ENCODE data around the gene SIK3. TPM values are rescaled to one million over a fixed set of nuclear protein-coding genes. Genes with fewer than 3 reads are reported as not detected.
A peak's percentile ranks its signal among the peaks of the same experiment; 100 is the strongest.

Gene SIK3
- total RNA-seq, 1 experiment from 2014 or later: 31.4 TPM

DNA sequence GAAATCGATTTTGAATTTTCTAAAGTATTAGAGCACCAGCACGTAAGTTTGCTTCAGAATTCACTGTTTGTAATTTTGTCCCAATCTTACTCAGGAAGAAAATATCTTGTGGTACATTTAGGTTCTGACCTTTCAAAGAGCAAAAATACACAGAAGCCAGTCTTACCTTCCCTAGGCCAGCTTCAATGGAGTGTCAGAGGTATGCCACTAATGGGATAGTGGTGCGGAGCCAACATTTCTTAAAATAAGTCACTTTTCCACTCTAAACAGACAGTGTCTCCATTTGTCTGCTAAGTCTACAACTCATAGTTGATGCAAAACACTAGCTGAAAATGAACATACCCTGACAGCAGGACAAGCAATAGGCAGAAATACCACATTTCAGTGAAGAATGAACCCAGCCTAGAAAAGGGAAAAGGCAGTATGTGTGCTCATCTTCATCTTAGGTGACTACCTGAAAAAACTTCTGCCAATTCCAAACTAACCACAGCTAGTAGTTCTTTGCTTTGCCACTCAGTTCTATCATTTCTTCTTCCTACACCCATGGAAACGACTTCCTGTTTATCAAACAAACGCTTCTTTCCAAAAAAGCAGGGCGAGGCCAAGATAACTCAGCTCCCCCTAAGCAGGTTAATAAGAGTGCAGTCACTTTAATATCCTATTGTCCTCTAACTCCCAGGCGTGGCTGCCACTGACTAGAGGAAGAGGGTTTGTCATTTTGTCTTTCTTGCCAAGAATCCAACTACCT lies 166.8 kb downstream of the SIK3 start:
- TF ChIP-seq, protein P1, sequence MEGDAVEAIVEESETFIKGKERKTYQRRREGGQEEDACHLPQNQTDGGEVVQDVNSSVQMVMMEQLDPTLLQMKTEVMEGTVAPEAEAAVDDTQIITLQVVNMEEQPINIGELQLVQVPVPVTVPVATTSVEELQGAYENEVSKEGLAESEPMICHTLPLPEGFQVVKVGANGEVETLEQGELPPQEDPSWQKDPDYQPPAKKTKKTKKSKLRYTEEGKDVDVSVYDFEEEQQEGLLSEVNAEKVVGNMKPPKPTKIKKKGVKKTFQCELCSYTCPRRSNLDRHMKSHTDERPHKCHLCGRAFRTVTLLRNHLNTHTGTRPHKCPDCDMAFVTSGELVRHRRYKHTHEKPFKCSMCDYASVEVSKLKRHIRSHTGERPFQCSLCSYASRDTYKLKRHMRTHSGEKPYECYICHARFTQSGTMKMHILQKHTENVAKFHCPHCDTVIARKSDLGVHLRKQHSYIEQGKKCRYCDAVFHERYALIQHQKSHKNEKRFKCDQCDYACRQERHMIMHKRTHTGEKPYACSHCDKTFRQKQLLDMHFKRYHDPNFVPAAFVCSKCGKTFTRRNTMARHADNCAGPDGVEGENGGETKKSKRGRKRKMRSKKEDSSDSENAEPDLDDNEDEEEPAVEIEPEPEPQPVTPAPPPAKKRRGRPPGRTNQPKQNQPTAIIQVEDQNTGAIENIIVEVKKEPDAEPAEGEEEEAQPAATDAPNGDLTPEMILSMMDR (conservative IDR thresholded peaks at IDR 0.05): no peak
- H3K79me1 ChIP-seq (ENCODE audit: insufficient read depth, low read depth, low read length, poor library complexity, severe bottlenecking): no peaks in the 10 kb centered on the region
- no peak overlapping the region for H3T11ph ChIP-seq (ENCODE audit: low read length)
- H3K18ac ChIP-seq (ENCODE audit: insufficient read length, low read depth, low read length): no peak overlapping the region
- peak overlapping the region; percentile 25 for H3K27ac ChIP-seq (ENCODE audit: insufficient read length, low read depth, low read length)
- no peaks in the 10 kb centered on the region for H3K27me3 ChIP-seq (ENCODE audit: insufficient read depth, low read length)
- no peaks in the 10 kb centered on the region for H3K79me2 ChIP-seq (ENCODE audit: insufficient read depth, low read length)
- Mint-ChIP-seq H3K36me3 (ENCODE audit: insufficient read depth in 1 of 3, low read depth in 3 of 3) (peaks cover under 1 to 13% (median 9%) of the 10 kb centered on the region in 3 experiments; a peak in 6 of 7 replicates), H3K9me3 (no peaks in the 10 kb centered on the region), H3K4me3 (no peak overlapping the region), H3K27ac (peak overlapping the region in 2 of 3 experiments; percentile 19 to 37; a peak in 3 of 7 replicates), H3K4me1 (peaks cover 20% of the 10 kb centered on the region in 2 experiments), H3K27me3 (ENCODE audit: low read depth) (no peaks in the 10 kb centered on the region)
- no peak overlapping the region for H3K23ac ChIP-seq (ENCODE audit: insufficient read length, low read depth, low read length)
- H3K4me2 ChIP-seq (ENCODE audit: insufficient read depth, insufficient read length, low read length): no peak overlapping the region
- no peaks in the 10 kb centered on the region for H4K20me1 ChIP-seq (ENCODE audit: control insufficient read depth, insufficient read depth, insufficient read length)
- H3K56ac ChIP-seq (ENCODE audit: insufficient read length, low read depth, low read length): no peak overlapping the region
- no peak overlapping the region for H2BK12ac ChIP-seq (ENCODE audit: insufficient read length, low read depth, low read length)
- no peak overlapping the region for H3K14ac ChIP-seq (ENCODE audit: insufficient read depth, low read length)
- WGBS (ENCODE audit: extremely low coverage, insufficient read length, low lambda C conversion rate): no CpG with 5 or more reads among the region's 7 CpGs
- no peak overlapping the region; the same call in 1 of the 2 replicates for H3K4ac ChIP-seq (ENCODE audit: low read depth, low read length)
- no peak overlapping the region for H3K9ac ChIP-seq (ENCODE audit: extremely low read depth, insufficient read length, low read length)
- H3K4me1 ChIP-seq (ENCODE audit: insufficient read depth, low read length): peaks cover 5% of the 10 kb centered on the region; the same call in 1 of the 2 replicates
- H2BK120ac ChIP-seq (ENCODE audit: low read depth, low read length, poor library complexity, severe bottlenecking): no peak overlapping the region
- no peak overlapping the region for H2BK15ac ChIP-seq (ENCODE audit: low read depth, low read length)
- H3K23me2 ChIP-seq (ENCODE audit: insufficient read length, low read depth, low read length, poor library complexity, severe bottlenecking): no peaks in the 10 kb centered on the region
- H4K91ac ChIP-seq (ENCODE audit: insufficient read length, low read depth, low read length): no peak overlapping the region
- no peaks in the 10 kb centered on the region for H3K9me3 ChIP-seq (ENCODE audit: control insufficient read depth, low read depth, low read length)
- no peak overlapping the region for H2AK5ac ChIP-seq (ENCODE audit: insufficient read length, low read length)
- H2AFZ ChIP-seq (ENCODE audit: low read length): no peak overlapping the region
- H4K8ac ChIP-seq (replicated peaks; ENCODE audit: insufficient read length, low read depth, low read length): no peak overlapping the region
- no peak overlapping the region for H4K5ac ChIP-seq (ENCODE audit: insufficient read length, low read depth, low read length)
- no peak for DNase-seq
- H2BK5ac ChIP-seq (ENCODE audit: insufficient read length, low read length): no peak overlapping the region
- no peak overlapping the region for H2BK20ac ChIP-seq (ENCODE audit: low read depth, low read length, poor library complexity, severe bottlenecking)
